GM21825 (cell line): ENCODE results near the gene CD40.

ENCODE experiments used
- ATAC-seq: cut with Tn5 transposase; IDR thresholded peaks from one replicate; pipeline ENCODE4 v1.9.1; 2021; ENCODE audit warnings: mild to moderate bottlenecking, moderate library complexity; ENCODE audit not compliant: unreplicated experiment

The CD40 gene

DNA sequence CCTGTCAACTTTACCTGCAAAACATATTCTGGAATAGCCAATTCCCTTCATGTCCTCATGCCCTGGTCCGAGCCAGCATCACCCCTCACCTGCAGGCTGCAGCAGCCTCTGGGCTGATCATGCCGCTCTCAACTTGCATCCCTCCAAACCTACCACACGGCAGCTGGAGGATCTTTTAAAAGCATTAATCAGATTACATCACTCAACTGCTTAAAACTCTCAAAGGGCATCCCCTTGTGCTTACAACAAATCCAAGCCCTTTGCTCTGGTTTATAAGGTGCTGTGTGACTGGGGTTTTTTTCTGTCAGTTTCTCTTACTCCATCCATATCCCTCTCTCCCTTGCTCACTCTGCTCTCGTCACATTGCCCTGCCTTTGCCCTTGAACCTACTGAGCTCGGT lies 24.0 kb downstream of the CD40 start:
- no peak for ATAC-seq

DNA sequence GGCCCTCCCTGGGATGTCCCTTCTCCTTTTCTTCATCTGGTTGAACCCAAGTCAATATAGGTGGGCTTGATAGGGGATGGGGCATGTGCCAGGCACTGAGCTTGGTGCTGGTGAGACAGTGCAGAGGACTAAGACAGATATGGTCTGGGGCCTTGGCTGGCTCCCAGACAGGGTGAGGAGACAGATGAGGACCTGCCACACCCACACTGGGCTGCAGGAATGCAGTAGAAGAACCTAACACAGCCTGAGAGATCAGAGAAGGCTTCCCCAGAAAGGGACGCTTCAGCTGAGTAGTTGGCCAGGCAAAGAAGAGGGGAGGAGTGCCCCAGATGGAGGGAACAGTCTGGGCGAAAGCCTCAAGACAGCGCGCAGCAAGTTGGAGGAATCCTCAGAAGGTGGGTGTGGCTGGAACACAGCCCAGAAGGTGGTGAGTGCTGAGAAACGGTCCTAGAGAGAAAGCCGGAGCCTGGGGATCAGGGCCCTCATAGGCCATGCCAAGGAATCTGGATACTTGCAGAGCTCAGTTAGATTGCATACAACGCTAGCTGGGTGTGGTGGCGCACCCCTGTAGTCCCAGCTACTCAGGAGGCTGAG lies 26.4 kb downstream of the CD40 start:
- no peak for ATAC-seq

- no peak for ATAC-seq
These were observed 27.6 kb downstream of the CD40 start for GRCh38 chr20:46145713-46146112.

DNA sequence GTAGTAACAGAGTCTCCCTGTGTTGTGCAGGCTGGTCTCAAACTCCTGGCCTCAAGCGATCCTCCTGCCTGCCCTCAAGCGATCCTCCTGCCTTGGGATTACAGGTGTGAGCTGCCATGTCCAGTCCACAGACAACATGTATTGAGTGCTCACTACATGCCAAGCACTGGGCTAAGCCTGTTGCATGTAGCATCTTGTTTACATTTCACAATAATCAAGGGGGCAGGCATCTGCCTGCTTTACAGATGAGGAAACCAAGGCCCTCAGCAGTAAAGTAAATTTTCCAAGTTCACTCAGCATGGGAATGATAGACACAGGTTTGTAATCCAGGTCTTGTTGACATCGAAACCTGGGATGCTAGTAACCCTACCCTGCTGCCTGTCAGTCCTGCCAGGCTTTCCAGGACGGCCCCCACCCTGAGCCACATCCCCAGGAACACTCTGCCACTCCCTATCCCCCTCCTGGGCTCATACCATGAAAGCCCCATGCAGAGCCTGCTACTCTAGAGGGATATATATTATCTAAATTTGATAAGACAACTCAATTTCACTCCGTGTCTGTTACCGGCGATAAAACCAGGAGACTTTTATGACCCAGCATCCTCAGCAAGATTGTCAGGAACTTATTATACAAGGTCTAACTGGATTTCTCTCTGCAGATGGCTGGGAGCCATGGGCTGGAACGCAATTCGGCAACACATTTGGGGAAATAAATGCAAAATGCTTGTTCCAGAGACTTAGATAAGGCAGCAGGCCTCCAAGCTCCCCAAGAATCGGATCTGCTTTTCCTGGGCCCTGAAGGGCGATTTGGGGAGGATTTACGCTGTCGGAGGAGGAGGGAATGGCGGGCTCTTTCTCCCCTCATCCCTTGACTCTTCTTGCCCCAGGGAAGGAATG lies 30.4 kb downstream of the CD40 start:
- ATAC-seq: no peak

DNA sequence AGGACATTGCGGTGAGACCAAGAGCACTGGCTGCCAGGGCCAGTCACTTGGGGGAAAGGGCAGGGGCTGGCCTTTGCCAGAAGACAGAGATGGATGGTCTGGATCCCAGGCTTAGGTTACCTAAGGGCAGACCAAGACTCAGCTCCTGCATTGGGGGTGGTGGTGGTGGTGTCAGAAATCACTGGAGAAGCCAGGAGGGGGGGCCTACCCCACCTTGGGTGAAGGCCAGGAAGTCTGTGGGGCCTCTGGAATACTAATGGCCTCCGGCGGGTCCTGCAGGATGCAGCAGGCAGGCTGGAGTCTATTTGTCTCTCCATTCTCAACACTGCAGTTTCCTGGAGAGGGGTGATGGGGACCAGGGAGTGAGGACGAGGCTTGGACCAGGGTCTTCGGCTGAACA lies 32.8 kb downstream of the CD40 start:
- no peak for ATAC-seq

DNA sequence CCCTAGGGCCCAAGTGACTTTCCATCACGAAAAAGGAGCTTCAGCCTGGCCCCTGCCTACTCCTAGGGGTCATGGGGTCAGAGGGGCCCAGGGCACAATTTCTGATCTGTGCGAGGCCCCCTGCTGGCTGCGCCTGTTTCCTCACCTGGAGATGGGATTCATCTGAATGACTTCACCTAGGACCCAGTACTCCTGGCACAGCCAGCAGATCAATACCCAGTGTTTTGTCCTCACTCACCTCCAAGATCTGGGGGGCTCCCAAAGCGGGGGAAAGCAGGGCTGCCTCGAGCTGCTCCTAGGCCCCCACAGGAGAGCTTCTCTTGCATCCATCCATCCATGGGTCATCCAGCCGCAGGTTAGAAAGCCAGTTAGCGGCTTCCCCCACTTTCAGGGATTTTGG lies 33.8 kb downstream of the CD40 start:
- no peak for ATAC-seq

- no peak for ATAC-seq
These were observed 34.9 kb downstream of the CD40 start for GRCh38 chr20:46152824-46153586.

- ATAC-seq: no peak
These were observed 36.2 kb downstream of the CD40 start for GRCh38 chr20:46154305-46154704.

- no peak for ATAC-seq
These were observed 36.7 kb downstream of the CD40 start for GRCh38 chr20:46154796-46155195.

DNA sequence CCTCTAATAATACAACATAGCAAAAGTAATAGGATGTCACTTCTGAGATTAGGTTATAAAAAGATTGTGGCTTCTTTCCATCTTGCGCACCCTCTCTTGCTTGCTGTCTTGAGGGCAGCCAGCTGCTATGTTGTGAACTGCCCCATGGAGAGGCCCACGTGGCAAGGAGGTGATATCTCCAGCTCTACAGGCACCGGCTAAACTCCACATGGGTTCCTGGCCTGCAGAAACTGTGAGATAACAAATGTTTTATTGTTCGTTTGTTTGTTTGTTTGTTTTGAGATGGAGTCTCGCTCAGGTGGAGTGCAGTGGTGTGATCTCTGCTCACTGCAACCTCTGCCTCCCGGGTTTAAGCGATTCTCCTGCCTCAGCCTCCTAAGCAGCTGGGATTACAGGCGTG lies 38.0 kb downstream of the CD40 start:
- no peak for ATAC-seq

- no peak for ATAC-seq
These were observed 39.0 kb downstream of the CD40 start for GRCh38 chr20:46157076-46157592.

DNA sequence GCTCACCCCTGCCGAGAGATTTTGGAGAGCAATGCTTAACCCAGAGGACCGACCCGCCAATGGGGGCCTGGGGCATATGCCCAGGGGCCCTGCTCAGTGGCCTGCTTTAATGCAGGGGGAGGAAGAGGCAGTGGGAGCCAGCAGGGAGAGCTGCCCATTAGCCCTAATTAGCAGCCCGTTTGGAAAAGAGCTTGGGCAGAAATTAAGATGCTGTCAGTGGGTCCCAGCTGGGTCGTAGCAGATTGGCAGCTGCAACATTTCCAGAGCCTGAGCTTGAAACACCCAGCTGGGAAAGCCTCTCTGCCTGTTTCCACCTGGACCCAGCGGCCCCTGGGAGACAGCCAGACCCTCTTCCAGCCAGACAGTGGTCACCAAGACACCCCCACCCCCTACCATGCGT lies 39.5 kb downstream of the CD40 start:
- no peak for ATAC-seq

DNA sequence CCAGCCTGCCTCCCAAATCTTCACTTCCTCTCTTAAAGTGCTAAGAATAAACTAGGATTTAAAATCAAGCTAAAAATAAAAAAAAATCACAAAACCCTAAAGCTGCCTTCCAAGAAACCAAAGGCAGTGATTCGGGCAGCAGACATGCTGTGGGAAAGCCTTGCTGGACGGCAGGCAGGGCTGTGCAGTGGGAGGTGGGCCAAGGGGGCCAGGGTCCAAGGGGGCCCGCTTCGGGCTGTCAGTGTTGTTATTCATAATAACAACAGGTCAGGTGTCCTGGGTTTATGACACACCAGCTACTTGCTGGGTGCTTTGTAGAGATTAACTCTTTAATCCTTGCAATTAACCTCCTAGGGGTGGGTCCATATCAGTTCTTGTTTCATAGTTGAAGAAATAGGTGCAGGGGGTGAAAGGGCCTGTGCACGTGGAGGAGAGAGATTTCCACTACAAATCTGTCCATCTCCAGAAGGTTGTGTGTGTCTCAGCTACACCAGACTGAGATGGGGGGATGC lies 40.4 kb downstream of the CD40 start:
- ATAC-seq: no peak

- no peak for ATAC-seq
These were observed 41.2 kb downstream of the CD40 start for GRCh38 chr20:46159101-46159897.

- ATAC-seq: no peak
These were observed 42.5 kb downstream of the CD40 start for GRCh38 chr20:46160661-46161060.

GRCh38 chr20:46161921-46162320 lies 43.8 kb downstream of the CD40 start:
- ATAC-seq: no peak

DNA sequence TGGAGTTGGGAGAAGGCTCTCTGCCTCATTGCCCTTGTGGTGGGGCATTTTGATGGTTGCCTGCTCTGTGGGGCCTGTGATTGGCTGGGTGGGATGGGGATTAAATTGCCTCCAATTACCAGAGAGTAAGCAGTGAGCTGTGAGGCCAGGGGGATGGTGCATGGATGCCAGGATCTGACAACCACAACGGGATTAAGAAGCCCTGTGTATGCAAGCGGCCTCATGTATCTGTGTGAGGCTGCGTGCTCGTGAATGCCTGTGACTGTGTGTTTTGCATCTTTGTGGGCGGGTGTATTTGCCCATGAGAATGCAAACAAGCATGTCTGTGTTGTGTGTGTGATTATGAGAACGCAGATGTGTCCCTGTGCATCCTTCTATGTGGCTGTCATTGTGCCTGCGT lies 46.1 kb downstream of the CD40 start:
- no peak for ATAC-seq

GRCh38 chr20:46167080-46167479 lies 49.0 kb downstream of the CD40 start:
- no peak for ATAC-seq

DNA sequence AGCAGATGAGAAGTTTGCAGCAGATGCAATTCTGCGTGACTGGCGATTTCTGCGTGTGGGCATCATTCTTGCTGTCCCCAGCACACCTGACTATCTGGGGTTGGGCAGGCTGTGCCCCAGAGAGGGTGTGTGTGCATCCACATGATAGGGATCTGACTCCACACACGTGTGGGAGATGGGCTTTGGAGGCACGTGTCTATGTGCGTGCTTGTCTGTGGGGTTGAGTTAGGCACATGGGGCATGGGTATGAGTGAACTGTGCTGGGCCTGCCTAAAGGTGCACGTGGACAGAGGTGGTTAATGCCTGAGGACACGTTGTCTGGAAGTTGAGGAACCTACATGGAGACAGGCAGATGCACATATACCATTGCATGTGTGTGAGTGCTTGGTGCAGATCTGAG lies 50.3 kb downstream of the CD40 start:
- no peak for ATAC-seq
